CMK (cell line): ENCODE data around the gene NUFIP2.
"Not testable (repeated sequence)": the region's sequence is repeated elsewhere in the genome, so short reads cannot be mapped to it uniquely, and the experiment has no call there.

Source experiments
- DNase-seq: peaks from one replicate; pipeline ENCODE4 v3.0.0-alpha.2; 2010; ENCODE audit warnings: low read depth

Gene NUFIP2

GRCh38 chr17:29237476-29238132 lies 56.3 kb downstream of the NUFIP2 start:
- DNase-seq, result no peak

DNA sequence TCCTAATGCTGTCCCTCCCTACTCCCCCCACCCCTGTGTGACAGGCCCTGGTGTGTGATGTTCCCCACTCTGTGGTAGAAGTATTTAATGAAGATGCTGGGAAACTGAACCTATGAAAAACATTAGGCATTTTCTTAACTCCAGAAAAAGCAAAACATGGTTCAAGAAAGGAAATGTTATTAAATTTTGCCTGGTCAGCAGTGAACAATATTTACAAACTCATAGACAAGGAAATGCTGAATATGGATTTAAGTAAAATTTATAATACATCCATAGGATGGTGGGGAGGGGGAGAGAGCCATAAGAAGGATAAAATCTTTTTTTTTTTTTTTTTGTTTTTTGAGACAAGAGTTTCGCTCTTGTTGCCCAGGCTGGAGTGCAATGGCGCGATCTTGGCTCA lies 58.0 kb downstream of the NUFIP2 start:
- DNase-seq, result no peak

DNA sequence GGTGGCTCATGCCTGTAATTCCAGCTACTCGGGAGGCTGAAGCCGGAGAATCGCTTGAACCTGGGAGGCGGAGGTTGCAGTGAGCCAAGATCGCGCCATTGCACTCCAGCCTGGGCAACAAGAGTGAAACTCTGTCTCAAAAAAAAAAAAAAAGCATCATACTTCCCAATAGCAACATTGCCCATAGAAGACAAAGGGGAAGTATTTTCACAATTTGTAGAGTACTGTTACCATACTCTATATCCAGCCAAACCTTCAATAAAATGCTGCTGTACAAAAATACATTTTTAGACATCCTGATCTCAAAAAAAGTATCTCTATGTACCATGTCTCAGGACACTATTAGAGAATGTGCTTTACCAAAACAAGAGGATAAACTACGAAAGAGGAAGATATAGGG lies 59.0 kb downstream of the NUFIP2 start:
- not testable (repeated sequence) for DNase-seq

GRCh38 chr17:29233301-29233700 lies 60.6 kb downstream of the NUFIP2 start:
- no peak for DNase-seq

DNA sequence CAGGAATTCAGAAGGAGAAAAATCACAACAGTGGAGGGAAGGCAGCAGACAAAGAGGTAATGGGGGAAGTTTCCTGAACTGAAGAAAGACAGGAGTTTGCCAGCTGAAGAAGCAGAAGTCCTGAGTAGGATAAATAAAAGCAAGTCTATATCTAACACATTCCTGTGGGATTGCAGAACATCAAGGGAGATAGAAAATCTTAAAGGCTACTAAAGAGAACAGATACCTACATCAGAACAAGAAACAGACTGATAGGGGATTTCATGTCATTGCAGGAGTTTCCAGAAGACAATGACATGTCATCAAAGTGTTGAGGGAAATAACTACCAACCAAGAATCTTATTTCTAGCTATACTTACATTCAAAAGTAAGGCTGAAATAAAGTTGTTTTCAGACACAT lies 68.6 kb downstream of the NUFIP2 start:
- no peak for DNase-seq

- DNase-seq, result not testable (repeated sequence)
Observed at GRCh38 chr17:29221338-29221737, 72.6 kb downstream of the NUFIP2 start.

- peak; percentile 71 for DNase-seq
Observed at GRCh38 chr17:29219378-29220047, 74.4 kb downstream of the NUFIP2 start.

- no peak for DNase-seq
Observed at GRCh38 chr17:29216856-29217255, 77.1 kb downstream of the NUFIP2 start.

GRCh38 chr17:29216181-29216580 lies 77.8 kb downstream of the NUFIP2 start:
- DNase-seq, result no peak

DNA sequence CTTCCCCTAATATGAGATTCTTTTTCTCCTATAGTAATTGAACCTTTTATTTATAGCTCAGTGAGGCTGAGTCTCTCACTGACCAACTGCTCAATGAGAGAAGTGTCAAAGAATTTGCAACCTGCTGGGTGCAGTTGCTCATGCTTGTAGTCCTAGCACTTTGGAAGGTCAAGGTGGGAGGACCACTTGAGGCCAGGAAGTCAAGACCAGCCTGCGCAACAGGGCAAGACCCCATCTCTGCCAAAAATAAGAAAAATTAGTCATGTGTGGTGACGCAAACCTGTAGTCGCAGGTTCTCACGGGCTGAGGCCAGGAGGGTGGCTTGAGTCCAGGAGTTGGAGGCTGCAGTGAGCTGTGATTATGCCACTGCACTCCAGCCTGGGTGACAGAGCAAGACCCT lies 78.2 kb downstream of the NUFIP2 start:
- no peak for DNase-seq

DNA sequence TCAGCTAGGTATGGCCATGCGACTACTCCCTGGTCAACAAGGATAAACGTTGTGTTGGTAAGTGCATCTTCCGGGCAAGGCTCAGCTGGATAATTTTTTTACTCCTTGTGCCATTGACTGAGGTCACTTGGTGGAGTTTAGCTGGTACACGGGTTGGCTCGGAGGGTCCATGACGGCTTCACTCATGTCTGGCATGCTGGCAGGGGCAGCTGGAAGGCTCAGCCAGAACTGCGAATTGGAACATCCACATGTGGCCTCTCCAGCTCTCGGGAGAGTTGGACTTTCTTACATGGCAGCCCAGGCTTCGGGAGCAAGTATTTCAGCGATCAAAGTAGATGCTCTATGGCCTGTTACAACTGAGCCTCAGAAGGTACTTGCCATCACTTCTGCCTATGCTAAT lies 78.8 kb downstream of the NUFIP2 start:
- DNase-seq, result no peak

GRCh38 chr17:29214215-29215146 lies 79.5 kb downstream of the NUFIP2 start:
- DNase-seq, result no peak

GRCh38 chr17:29212681-29213121 lies 81.2 kb downstream of the NUFIP2 start:
- no peak for DNase-seq

GRCh38 chr17:29212094-29212631 lies 81.8 kb downstream of the NUFIP2 start:
- no peak for DNase-seq

- DNase-seq, result no peak
Observed at GRCh38 chr17:29210879-29211278, 83.1 kb downstream of the NUFIP2 start.

DNA sequence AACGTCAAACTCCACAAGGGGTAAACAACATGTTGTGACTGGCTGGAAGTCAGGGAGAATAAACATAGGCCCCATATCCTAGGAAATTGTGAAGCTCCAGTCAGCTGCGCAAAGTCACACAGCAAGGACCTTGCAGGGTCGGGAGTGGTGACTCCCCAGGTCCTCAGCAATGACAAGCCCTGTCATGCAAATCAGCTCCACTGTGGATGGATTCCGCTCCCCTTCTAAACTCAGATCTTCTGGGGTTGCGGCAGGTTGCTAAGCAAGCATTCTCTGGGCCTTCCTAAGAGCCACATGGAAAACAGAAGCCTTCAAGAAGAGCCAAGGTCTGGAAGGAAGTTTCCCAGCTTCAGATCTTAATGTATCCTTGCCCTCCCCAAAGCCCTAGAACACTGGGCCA lies 84.9 kb downstream of the NUFIP2 start:
- DNase-seq, result no peak

- no peak for DNase-seq
Observed at GRCh38 chr17:29207975-29208374, 86.0 kb downstream of the NUFIP2 start.
